Measurements from ENCODE around the gene GTPBP3.
A peak's percentile ranks its signal among the peaks of the same experiment; 100 is the strongest.

GTPBP3 gene

DNA sequence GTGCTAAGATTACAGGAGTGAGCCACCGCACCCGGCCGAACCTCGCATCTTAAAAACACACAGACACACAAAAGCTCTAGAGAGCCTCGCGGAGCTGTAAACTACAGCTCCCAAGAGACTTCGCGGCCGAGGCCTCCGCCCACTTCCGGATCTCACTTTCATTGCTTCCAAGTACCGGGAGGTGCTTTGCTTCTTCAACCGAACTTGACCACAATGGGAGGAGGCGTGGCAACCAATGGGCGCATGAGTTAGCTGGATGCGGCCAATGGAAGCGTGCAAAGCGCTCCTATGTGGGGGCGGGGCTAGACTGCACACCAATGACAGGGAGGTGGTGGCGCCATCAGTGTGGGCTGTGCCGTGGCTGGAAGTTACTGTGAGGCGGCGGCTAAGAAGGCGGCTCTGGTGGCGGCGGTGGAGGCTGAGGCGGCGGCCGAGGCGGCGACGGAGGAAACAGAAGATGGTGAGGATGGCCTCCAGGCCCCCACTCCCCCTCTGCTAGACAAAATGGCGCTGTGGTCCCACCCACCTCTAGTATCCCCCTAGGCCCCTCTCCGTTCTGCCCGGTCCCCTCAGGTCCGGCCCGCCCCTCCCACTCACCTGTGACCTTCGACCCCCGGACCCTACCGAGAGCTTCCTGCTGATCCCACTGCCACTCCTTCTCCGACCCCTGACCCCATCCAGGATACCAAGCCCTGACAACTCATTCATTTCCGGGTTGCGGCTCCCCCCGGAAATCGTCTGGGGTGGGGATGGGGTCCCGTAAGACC lies 28.0 kb upstream of the GTPBP3 start, which contains the start of gene DDA1:
DDA1 (plus strand) TSS at position 366 of the 767 bp plus-strand sequence; CDS start at position 458, 92 bp downstream.
- peak; percentile 100 for DNase-seq

GRCh38 chr19:17309965-17310461 lies 27.3 kb upstream of the GTPBP3 start:
- DNase-seq, result no peak

- no peak for DNase-seq
These were observed 25.7 kb upstream of the GTPBP3 start for GRCh38 chr19:17311455-17312188.

GRCh38 chr19:17312189-17313113 lies 24.9 kb upstream of the GTPBP3 start:
- DNase-seq, result no peak

DNA sequence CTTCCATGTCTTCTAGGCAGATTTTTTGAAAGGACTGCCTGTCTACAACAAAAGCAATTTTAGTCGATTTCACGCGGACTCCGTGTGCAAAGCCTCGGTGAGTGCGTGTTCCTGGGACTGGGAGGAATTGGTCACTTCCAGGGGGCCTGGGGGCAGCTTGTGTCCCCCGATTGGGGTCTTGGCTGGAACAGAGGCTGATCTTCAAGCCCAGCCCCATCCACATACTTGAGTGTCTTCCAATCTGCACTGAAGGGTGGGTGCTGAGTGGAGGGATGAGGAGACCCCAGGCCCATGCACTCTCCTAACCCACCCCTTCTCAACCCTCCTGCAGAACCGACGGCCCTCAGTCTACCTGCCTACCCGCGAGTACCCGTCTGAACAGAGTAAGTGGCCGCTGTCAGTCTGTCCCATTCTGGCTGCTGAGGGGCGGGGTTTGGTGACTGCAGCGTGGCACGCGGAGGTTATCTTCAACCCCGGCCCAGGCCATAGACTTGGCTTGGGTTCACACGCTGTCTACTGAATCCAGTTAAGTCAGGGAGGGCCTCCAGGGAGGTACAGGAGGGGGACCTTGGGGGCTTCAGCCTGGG lies 23.3 kb upstream of the GTPBP3 start:
- DNase-seq, result no peak

DNA sequence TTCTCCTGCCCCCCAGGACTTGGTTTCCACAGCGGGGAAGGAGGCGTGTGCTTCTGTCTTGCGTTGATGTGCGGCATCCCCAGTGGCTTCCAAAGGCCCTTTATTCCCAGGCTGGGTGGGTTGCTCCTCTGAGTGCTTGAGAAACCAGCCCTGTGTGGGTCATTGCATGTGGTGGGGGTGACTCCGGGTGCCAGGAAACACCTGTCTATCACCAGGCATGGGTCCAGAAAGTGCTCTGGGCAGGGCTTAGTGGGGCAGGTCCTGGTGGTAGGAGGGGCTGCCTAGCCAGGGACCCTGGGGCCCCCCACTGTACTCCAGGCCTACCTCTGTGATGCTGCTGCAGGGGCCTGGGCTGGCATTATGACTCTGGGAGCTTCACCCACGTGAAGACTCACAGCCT lies 18.4 kb upstream of the GTPBP3 start:
- no peak for DNase-seq

GRCh38 chr19:17319473-17320238 lies 17.7 kb upstream of the GTPBP3 start:
- DNase-seq, result no peak

DNA sequence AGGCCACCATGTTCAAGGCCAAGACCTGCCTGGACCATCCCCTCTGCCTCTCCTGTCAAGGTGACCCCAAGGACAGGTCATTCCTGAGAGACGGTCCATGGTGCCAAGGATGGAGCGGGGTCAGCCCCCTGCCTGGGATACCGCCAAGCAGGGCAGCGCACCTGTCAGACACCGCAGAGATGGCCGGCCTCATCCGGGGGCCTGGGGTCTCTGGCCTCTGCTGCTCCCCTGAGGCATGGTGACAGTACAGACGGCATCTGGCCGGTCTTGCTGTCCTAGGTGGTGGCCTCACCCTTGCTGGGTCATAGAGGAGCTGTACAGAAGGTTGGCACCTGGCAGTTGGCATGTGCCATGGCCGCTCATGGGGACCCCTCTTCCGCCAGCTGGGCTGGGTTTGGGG lies 16.9 kb upstream of the GTPBP3 start:
- DNase-seq, result no peak

- DNase-seq, result no peak
These were observed 15.5 kb upstream of the GTPBP3 start for GRCh38 chr19:17321655-17322489.

DNA sequence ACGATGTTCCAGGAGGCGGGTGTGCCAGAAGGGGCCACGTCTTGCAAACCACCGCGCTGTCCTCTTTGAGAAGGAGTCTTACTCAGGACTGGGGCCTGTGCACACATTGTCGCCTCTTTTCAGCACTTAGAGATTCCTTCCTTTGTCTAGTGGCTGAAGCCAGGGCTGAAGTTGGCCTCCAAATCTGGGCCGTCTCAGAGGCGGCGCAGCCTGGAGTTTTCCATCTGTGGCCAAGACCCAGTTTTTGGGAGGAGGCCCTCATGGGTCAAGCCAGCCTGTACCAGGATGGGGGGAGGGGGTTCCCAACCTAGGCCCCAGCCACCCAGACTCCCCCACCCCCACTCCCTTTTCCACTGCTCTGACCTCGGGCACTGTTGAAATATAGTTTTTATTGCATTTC lies 14.5 kb upstream of the GTPBP3 start:
- DNase-seq, result no peak

- DNase-seq, result no peak
These were observed 13.9 kb upstream of the GTPBP3 start for GRCh38 chr19:17323300-17323963.

GRCh38 chr19:17323964-17324332 lies 13.4 kb upstream of the GTPBP3 start:
- no peak for DNase-seq

GRCh38 chr19:17324357-17325114 lies 12.8 kb upstream of the GTPBP3 start:
- no peak for DNase-seq

DNA sequence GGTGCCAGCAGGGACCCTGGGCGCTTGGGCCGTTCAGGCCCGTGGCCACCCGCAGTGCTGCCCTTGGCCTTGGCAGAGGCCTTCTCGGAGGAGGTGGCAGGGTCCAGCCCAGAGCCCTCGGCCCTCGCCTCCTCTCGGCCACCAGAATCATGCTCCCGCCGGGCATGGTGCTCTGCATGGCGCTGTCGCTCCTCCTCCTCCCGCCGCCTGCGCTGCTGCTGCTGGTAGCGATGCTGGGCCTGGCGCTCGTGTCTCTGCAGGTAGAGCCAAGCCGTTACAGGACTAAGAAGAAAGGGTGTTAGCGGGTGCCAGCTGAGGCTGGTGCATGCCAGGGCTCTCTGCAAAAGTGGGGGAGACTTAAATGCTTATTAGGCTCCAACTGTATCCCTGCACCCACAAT lies 12.2 kb upstream of the GTPBP3 start:
- DNase-seq, result no peak

DNA sequence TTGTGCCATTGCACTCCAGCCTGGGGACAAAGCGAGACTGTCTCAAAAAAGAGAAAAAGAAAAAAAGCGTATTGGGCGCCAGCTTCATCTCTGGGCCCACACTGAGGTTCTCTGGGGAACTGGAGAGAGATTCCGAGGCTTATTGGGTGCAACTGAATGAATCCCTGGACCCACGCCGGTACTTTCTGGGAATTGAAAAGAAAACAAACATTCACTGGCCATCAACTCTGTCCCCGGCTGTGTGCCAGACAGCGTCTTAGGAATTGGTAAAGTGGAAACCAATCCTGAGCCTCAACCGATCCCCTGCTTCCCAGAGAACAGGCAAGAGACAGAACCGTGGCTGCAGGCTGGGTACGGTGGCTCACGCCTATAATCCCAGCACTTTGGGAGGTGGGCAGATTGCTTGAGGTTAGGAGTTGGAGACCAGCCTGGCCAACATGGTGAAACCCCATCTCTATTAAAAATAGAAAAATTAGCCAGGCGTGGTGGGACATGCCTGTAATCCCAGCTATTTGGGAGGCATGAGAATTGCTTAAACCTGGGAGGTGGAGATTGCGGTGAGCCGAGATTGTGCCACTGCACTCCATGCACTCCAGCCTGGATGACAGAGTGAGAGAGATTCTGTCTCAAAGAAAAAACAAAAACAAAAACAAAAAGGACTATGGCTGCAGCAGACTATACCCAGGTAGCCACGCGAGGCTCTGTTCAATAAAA lies 11.3 kb upstream of the GTPBP3 start:
- no peak for DNase-seq

GRCh38 chr19:17326595-17326966 lies 10.8 kb upstream of the GTPBP3 start:
- DNase-seq, result no peak

GRCh38 chr19:17327068-17327653 lies 10.2 kb upstream of the GTPBP3 start:
- no peak for DNase-seq

All from COR-L47 (cell line).